G401 (cell line): ENCODE data around the gene PTP4A2. TPM values are rescaled to one million over a fixed set of nuclear protein-coding genes. Genes with fewer than 3 reads are reported as not detected.

Experiments used
- DNase-seq: peaks from one replicate; pipeline ENCODE4 v3.0.0-alpha.2; 2015; ENCODE audit warnings: low spot score
- in situ Hi-C: cut with HindIII; loops from 2 replicates; pipeline ENCODE4 v1.10.0; 2016; ENCODE audit warnings: low sequenced_read_pairs, mixed read lengths
- total RNA-seq: library from RNA; depleted of rRNA; stranded (reverse); fragments of >200 nt; shearing (Covaris generic); gene quantifications from 2 replicates; pipeline ENCODE4 v1.2.3, GENCODE V29; 2014; rRNA removed

Gene PTP4A2
- total RNA-seq, 1 experiment from 2014 or later, result 436 TPM

DNA sequence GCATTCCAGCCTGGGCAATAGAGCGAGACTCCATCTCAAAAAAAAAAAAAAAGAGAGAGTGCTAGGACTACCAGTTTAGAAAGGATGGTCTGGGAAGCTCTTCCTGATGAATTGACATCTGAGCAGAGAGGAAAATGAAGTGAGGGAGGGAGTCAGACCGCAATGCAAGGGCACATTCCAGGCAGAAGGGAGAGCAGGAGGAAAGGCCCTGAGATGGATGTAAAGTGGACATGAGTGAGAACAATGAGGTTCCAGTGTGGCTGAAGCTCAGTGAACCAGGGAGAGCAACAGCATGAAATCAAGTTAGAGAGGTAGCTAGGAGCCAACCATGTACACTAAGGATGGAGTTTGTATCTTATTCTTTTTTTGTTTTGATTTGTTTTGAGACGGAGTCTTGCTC is 66.5 kb downstream of the PTP4A2 start:
- DNase-seq, result no peak
- in situ Hi-C loops, result no loop called here

GRCh38 chr1:31870086-31870736 is 68.0 kb downstream of the PTP4A2 start:
- in situ Hi-C loops, result no loop called here
- DNase-seq, result no peak

GRCh38 chr1:31869449-31869848 is 68.7 kb downstream of the PTP4A2 start:
- no peak for DNase-seq
- in situ Hi-C loops, result no loop called here

- in situ Hi-C loops, result no loop called here
- no peak for DNase-seq
Measured at GRCh38 chr1:31868862-31869261, 69.3 kb downstream of the PTP4A2 start.

DNA sequence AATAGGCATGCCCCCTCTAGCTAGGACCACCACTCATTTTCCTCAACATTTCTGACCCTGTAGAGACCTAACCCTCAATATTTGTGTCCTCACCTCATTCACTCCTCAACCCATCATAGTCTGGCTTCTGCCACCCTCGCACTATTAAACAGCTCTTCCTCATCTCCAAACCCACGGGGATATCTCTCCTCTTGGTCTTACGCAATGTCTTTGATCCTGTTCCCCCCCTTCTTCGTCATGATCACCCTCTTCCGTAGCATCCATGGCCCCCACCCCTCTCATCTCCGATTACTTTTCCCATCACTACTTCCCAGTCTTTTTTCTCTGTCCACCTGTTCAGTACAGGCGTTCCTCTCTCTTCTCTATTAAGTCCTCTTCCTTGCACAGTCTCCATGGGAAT is 70.6 kb downstream of the PTP4A2 start:
- in situ Hi-C loops, result no loop called here
- DNase-seq, result no peak

DNA sequence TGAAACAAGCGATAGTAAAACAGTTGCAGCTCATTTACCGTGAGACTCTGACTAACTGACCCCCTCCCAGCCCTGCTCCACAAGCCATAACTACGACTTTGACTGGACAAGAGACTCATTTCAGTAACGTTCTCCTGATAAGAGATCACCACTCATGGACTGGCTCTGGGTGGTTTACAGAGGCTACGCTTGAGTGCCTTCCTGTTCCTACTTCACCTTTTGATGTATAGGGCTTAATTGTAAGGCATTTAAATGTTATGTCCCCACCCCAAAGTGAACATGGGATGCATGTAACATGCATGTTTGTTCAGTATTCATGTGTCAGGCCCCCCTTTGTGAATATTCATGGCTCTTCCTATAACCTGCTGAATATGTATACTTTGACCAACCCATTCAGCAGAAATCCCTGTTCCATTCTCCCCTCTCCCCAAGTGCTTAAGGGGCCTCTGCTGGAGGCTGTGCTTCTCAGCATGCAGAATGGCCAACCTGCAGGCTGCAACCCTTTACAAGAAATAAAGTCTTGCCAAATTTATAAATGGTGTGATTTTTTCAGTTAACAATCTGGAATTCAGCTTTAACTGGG is 71.6 kb downstream of the PTP4A2 start:
- DNase-seq, result no peak
- in situ Hi-C loops, result no loop called here

- no peak for DNase-seq
- in situ Hi-C loops, result no loop called here
Measured at GRCh38 chr1:31865728-31866449, 72.3 kb downstream of the PTP4A2 start.

DNA sequence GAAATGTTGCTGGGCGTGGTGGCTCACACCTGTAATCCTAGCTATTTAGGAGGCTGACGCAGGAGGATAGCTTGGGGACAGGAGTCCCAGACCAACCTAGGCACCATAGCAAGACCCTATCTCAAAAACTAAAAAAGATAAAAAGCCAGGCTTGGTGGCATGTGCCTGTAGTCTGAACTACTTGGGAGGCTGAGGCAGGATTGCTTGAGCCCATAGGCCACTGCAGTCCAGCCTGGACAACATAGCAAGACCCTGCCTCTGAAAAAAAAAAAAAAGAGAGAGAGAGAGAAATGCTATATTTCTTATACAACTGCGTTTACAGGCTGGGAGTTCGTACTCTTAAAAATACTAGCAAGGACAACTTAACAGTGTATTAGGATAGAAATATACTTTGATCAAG is 76.1 kb downstream of the PTP4A2 start:
- in situ Hi-C loops, result no loop called here
- DNase-seq, result no peak

GRCh38 chr1:31861346-31861745 is 76.8 kb downstream of the PTP4A2 start:
- in situ Hi-C loops, result no loop called here
- no peak for DNase-seq

DNA sequence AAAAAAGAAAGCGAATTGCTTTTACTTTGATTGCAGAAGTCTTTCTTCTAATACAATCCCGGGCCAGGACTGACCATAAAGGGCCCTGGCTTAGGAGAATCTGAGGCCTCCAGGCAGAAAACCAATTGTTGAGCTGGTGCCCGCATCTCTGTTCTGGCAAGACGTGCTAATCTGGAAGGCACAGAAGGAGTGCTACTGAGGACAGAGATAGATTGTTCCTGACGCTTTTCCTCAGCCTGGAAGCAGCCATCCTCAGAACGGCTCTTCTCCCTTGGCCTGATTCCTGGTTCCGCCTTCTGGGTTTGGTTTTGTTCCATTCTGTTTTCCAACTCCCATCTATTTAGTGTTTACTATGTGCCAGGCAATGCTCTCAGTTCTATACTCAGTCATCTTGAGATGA is 77.6 kb downstream of the PTP4A2 start:
- in situ Hi-C loops, result no loop called here
- DNase-seq, result no peak

DNA sequence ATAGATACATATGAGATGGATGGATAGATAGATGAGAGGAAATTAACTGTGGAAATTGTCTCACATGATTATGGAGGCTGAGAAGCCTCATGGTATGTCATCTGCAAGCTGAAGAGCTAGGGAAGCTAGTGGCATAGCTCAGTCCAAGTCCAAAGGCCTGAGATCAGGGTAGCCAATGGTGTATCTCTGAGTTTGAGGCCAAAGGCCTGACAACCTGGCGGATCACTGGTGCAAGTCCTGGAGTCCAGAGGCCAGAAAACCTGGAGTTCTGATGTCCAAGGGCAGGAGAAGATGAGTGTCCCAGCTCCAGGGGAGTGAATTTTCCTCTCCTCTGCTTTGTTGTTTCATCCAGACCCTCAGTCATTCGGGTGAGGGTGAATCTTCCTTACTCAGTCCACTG is 78.4 kb downstream of the PTP4A2 start:
- in situ Hi-C loops, result no loop called here
- no peak for DNase-seq

- DNase-seq, result no peak
- in situ Hi-C loops, result no loop called here
Measured at GRCh38 chr1:31859044-31859443, 79.1 kb downstream of the PTP4A2 start.

GRCh38 chr1:31857863-31858262 is 80.3 kb downstream of the PTP4A2 start:
- no peak for DNase-seq
- in situ Hi-C loops, result no loop called here

Other genes with a start within 250 kb of the PTP4A2 start
- gene COL16A1, start 234.4 kb downstream of the PTP4A2 start, total RNA-seq, result 50.5 and 56.2 TPM in 2 replicates
- 45.4 and 49.5 TPM in 2 replicates for gene ADGRB2, start 174.0 kb downstream of the PTP4A2 start, total RNA-seq
- gene SPOCD1, start 122.3 kb downstream of the PTP4A2 start, total RNA-seq, result 11.8 and 25.3 TPM in 2 replicates
- gene KHDRBS1, start 75.5 kb upstream of the PTP4A2 start, total RNA-seq, result 167 and 200 TPM in 2 replicates
- 10.3 and 19.0 TPM in 2 replicates for gene TMEM39B, start 134.6 kb upstream of the PTP4A2 start, total RNA-seq
- 30.8 and 36.0 TPM in 2 replicates for gene KPNA6, start 169.7 kb upstream of the PTP4A2 start, total RNA-seq
- 52.9 and 72.8 TPM in 2 replicates for gene TXLNA, start 241.3 kb upstream of the PTP4A2 start, total RNA-seq